NB4 (cell line): ENCODE measurements around the gene ACACB.

Experiments
- CTCF ChIP-seq: IDR thresholded peaks from one replicate; pipeline ENCODE4 v1.5.1; 2012; ENCODE audit warnings: low read depth, low read length
- POLR2A ChIP-seq: IDR thresholded peaks from 2 replicates; pipeline ENCODE4 v1.6.1; 2011; ENCODE audit warnings: mild to moderate bottlenecking; ENCODE audit not compliant: insufficient read length; ENCODE audit errors: extremely low read depth

DNA sequence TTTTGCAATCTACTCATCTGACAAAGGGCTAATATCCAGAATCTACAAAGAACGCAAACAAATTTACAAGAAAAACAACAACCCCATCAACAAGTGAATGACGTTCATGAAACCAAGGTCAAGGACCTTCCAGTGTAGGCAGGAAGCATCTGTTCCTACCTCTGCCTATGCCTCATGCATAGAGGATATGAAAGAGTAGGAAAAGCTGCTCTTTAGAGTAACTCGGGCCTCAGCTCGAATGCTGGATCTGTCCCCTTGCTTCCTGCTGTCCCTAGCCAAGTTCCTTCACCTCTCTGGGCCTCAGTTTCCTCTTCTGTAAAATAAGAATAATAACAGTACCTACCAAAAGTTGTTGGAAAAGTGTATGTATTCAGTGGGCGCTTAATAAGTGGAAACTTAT, 127.7 kb downstream of the ACACB start:
- TF ChIP-seq CTCF: no peak
- no peak for TF ChIP-seq POLR2A
